ENCODE results near the gene GPR137B. TPM values are rescaled to one million over a fixed set of nuclear protein-coding genes. Genes with fewer than 3 reads are reported as not detected.

Gene GPR137B
- polyA plus RNA-seq, 5 donors, result 6.5 to 17.5 (median 11.1) TPM

DNA sequence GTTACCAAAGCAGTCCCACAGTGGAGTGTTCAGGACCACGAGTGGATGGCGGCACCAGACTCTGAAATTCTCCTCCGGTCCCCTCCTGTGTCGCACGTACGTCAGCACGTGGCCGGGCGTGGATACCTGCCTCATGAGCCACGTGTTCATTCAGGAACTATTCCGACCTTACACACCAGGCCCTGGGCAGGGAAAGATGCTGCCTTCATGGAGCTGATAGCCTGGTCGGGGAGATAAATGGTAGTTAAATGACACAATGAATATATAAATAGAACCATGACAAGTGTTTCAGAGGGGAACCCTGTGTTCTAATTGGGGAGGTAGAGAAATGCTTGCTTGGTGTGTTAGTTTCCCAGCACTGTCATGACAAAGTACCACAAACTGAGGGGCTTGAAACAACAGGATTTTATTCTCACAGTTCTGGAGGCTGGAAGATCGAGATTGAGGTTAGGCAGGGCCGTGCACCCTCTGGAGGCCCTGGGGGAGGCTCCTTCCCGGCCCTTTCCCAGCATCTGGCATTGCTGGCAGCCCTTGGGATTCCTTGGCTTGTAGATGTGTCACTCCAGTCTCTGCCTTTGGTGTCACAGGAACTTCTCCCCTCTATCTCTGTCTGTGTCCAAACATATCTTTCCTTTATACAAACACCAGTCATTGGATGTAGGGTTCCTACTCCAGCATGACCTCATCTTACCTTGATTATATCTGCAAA is 28.9 kb upstream of the GPR137B start:
- no peak for DNase-seq

GRCh38 chr1:236114076-236114747 is 28.1 kb upstream of the GPR137B start:
- DNase-seq, result no peak

DNA sequence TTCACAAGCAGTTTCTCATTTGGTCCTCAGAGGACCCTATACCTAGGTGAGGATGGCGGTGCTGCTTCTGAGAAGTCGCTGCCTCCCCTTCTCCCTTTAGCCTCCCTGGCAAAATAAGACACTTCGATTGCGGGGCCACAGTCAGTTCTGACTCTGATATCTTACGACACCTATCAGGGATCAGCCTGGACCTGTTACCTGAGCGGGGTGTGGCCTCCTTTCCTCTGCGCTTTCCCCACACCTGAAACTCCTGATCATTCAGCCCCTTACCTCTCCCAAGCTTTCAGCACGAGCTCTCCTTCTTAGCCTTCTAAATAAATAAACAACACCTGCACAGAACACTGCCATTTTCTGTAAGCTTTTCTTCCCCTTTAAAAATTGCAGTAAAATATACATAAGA is 24.6 kb upstream of the GPR137B start:
- no peak for DNase-seq

GRCh38 chr1:236119943-236120484 is 22.3 kb upstream of the GPR137B start:
- DNase-seq, result no peak

DNA sequence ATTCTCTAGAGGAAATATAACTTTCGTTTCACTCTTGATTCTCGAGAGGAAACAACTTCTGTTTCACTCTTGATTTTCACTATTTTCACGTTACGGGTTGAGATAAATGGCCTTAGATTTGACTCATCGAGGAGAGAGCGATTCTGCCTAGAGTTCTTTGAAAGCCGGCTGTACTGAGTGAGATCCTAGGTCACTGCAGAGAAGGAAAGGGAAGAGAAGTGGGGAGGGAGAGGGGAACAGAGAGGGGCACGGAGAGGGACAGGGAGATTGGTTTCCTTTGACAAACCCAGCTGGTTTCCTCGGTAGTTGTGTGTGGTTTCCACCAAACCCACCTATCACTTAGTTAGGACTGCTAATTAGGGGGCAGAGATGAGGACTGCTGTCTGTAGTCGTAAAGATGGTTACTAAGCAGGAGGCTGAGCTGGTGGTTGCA is 21.6 kb upstream of the GPR137B start:
- DNase-seq, result no peak

DNA sequence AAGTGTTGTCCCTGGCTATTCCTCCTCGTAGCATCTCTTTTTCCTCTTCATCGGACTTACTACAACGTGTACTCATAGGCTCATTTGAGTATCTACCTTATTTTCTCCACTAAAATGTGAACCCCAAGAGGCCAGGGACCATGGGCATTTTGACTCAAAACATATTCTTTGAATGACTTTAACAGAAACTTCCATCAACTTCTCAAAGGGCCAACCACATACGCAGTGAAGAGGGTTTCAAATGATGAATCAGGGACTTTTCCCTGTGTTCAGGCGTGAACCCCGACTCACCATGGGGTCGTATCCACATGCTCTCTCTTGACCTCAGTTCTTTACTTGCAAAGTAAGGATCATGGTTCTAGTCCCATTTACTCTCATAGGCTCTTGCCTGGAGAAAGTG is 20.2 kb upstream of the GPR137B start:
- DNase-seq, result no peak

GRCh38 chr1:236123563-236123962 is 18.8 kb upstream of the GPR137B start:
- DNase-seq, result no peak

GRCh38 chr1:236124965-236125364 is 17.4 kb upstream of the GPR137B start:
- no peak for DNase-seq

DNA sequence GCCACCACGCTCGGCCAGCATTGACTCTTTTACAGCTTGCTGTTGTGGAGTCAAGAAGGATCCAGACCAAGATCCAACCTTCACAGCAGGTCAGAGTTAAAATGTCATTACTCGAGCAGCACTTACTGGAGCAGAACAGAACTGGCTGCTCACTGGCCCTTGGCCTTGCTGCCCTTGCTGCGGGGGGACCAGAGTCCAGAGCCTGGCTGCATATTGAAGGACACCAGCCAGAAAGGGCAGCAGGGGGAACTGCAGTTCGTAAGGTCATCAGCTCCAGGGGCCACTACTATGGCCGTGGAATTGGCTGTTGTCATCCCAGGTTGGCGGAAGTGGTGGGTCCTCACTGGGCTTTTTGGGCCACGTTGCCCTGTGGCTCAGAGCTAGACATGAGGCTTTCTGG is 15.3 kb upstream of the GPR137B start:
- DNase-seq, result no peak

DNA sequence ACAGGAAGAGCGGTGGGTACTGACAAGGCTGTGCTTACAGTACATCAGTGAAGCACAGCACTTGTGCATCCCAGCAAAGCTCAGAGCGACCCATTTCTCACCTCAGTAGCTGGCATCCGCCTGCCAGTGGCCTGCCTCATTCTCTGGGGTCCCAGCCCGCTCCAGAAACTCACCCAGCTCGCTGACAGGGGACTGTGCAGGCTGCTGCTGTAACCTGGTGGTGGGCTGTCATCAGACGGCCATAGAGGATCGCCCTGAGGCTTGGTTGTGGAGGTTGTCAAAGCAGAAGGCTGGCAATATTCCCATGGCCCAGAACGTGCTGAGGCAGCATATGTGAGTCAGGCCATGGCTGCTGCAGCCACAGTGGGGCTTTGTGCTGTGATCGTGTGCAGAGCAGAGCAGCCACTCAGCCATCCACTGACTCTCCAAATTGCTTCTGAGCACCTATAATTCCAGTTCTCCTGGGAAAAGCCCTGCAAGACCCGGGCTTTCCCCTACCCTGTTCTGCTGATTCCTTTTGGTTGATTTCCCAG is 13.6 kb upstream of the GPR137B start:
- DNase-seq, result peak in 1 of 2 donors; percentile 13

- no peak for DNase-seq
These were observed 13.0 kb upstream of the GPR137B start for GRCh38 chr1:236129306-236129705.

GRCh38 chr1:236130372-236130771 is 12.0 kb upstream of the GPR137B start:
- DNase-seq, result no peak

DNA sequence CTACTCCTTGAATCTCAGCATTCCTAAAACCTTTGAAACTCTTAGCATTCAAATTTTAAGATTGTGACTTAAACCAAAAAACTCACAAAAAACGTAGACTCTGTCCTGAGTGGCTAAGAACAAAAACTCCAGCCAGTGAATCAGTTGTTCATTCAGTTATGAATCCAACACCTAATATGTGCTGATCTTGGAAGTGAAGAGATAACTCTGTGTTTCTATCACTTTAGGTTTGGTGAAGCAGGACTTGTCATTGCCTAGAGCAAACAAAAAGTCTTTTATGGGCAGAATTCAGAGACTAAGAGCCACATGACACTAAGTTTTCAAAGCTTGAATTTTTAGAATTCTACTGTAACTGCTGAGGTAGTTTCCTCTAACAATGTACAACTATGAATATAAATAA is 10.4 kb upstream of the GPR137B start:
- DNase-seq, result no peak

- DNase-seq, result no peak
These were observed 9.8 kb upstream of the GPR137B start for GRCh38 chr1:236132420-236133046.

DNA sequence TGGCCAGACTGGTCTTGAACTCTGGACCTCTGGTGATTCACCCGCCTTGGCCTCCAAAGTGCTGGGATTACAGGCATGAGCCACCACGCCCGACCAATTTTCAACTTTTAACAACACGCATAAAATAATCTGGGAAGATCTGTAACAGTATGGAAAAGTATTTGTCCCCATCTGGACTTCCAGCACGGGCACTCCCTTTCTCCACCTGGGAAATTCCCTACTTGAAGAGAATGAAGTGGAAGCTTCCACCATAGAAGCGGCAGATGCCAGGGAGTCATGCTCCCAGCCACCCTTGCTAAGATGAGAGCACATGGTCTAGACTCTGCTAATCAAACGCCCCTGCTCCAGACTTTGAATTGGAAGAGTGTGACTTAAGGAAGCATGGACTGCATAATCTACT is 9.0 kb upstream of the GPR137B start:
- no peak for DNase-seq

GRCh38 chr1:236133802-236134201 is 8.5 kb upstream of the GPR137B start:
- DNase-seq, result no peak

GRCh38 chr1:236137285-236137852 is 5.0 kb upstream of the GPR137B start:
- DNase-seq, result no peak

DNA sequence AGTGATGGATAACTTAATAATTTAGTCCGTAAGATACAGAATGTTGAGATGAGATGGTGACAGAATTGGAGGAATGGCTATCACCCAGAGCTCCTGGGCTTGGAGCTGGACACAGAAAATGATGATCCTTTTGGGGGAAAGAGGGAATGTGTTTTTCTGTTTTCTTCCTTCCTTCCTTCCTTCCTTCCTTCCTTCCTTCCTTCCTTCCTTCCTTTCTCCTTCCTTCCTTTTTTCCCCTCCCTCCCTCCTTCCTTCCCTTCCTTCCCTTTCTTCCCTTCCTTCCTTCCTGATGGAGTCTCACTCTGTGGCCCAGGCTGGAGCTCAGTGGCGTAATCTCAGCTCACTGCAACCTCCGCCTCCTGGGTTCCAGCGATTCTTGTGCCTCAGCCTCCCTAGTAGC is 2.8 kb upstream of the GPR137B start:
- no peak for DNase-seq

DNA sequence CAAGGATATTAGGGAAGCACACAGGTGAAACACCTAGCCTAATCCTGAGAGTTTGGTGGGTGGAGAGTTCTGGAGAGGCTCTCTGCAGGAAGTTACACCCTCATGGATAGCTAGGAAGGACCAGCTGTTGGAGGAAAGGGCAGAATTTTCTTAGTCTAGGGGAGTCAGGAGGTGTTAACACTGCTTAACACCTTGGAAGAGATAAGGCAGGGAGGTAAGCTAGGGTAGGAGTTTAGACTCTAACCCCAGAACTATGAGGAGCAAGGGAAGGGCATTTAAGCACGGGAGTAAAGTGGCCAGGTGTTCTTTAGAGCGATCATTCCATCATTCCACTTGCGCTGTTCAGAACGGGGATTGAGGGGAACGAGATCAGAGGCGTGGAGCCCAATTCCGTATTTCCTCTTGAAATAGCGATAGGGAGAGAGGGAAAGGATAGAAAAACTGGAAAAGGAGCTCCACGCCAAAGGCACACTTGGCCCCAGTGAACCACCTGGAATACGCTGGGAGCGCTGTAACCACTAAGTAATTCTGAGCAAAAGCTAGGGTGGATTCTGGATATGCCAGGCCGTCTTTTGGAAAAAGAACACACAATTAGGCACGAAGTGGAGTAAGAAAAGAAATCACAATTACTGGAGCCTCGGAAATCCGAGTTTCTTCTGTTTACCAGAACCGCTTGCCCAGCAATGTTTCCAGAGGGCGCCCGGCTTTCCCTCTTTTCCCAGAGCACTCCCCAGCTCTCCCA is 1.5 kb upstream of the GPR137B start:
- DNase-seq, result peak in 1 of 2 donors; percentile 9

DNA sequence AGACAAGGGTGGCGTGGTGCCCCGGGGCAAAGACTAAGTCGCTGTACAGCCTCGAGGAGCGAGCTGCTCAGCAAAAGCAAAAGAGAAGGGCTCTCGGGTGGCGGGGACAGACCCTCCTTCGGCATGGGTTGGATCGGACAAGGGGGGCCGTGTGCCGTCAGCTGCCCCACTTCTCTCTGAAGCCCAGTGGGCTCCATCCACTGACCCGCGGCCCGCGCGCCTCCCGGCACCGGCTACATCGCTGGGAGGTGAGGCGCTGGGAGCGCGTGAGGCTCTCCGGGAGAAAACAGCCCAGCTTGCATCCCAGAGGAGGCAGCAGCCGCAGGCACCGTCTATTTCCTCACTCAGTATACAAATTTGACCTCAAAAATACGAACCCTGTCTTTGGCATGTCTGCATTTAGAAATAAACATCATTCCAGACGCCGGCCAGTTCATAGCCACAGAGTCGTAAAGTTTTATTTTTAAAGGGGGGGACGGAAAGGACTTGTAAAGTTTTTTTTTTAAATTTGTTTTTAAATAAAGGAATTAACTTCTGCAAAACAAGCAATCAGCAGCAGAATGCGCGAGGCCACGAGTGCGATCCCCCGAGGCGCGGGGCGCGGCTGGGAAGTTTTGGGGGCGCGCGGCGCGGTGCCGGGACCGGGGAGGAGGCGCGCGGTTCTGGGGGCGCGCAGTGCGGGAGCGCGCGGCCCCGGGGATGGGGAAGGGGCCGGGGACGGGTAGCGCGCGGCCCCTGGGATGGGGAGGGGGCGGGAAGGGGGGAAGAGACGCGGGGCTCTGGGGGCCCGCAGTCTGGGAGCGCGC is 689 bp upstream of the GPR137B start:
- peak; percentile 32 to 39 for DNase-seq

Data from right lung (tissue), 5 donors.